ENCODE data around the gene MBNL1.

DNA sequence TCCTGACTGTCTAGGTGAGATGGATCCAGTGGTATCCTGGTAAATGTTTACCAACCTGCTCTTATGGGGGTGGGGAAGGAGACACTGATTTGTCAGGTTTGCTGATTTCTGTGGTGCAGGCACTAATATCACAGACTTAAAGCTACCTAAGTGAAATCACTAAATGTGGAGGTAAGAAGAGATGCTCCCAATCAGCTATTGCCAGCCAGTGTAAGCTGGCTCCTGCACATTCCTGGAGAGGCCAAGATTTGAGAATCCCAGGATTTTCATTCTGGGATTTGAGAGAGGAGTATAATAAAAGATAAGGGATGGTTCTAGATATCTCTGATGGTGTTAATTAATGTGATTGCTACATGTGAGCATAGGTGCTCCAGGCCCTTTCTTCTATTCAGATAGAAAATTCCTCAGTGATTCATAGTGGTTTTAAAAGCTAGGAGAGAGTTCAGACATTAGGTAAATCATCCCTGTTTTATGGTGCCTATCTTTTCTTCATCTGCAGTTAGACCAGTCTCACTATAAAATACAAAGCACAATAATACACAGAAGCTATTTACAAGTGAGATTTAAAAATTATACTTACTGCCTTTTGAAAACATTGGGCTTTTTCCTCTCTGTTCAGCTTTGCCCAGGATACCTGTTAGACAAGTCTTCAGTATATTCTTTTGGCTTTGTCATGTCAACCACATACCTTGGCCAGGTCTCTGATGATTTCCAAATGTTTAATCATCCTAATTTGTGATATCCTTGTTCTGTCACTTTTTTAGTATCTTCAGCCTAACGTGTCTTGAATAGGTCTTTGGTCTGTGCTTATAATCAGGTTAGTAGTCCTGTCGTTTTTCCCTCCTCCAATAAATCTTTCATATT is 90.9 kb downstream of the MBNL1 start:
- TF ChIP-seq POLR2AphosphoS5 (IDR thresholded peaks at IDR 0.05; ENCODE audit: insufficient read depth in 1 of 2, low read depth in 1 of 2): no peak
- no peak for TF ChIP-seq CTCF (IDR thresholded peaks at IDR 0.05)

All from vagina (tissue), 2 donors.